CD4-positive, alpha-beta T cell treated with Interferon alpha-2 for 1 hour (primary cell): ENCODE measurements around the gene LINC01488.

Experiments used
- DNase-seq, 2 donors: peaks; one replicate each; pipeline ENCODE4 v3.0.0-alpha.2; 2020 to 2022

LINC01488 gene

DNA sequence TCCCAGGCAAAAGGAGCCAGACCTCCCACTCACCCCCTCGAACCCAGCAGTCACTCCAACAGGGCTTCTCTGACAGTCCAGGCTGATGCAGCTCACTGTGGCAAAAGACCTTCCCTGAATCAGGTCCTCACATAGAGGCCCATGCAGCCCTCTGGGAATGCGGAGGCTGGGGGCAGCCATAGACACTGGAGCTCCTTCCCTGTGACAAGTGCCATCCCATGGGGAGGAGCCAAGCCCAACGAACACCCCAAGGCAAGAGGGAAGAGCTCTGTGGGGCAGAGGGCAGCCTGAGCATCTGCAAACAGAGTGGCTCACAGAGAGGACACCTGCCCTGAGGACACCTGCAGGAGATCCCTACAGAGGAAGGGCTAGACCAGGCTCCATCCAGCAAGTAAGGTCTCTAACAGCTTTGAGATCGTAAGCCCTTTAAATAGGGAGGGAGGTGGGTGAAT is at the start of gene LINC01488:
Gene LINC01488 (plus strand): TSS at position 271 of the 452 bp plus-strand sequence.
- DNase-seq: no peak

DNA sequence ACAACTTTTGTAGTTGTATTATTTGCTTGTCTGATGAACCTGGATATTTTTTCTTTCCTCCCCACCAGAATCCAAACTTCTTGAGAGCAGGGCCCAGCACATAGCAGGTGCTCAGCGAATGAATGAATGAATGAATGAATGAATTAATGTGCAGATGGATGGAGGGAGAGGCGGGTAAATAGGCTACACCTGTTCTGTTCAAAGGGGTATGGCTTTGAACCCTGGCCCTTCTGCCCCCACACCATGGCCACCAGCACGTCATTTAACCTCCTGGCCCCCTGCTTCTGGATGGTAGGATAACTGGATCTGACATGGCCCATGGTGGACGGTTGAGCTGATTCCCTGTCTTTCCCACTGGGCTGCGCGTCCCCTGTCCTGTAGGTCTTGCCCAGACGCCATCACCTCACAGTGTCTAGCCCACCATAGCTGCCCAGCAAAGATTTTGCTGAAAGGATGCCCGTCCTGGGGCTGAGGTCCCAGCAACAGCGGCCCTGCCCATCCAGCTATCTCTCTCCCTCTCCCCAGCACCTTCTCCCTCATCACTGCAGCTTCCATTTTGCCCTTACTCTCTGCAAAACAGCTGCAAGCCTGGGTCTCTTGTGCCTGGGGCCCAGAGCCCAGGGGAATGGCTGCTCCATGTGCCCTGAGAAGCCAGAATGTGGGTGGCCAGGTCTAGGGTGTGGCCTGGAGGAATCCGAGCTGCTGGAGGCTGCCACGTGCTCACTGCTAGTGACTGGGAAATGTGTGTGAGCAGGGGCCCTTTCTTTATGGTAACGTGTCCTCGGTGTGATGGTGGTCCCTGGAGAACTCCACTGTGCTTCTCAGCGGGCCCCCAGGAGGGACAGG is 49.3 kb upstream of the LINC01488 start:
- DNase-seq: no peak

DNA sequence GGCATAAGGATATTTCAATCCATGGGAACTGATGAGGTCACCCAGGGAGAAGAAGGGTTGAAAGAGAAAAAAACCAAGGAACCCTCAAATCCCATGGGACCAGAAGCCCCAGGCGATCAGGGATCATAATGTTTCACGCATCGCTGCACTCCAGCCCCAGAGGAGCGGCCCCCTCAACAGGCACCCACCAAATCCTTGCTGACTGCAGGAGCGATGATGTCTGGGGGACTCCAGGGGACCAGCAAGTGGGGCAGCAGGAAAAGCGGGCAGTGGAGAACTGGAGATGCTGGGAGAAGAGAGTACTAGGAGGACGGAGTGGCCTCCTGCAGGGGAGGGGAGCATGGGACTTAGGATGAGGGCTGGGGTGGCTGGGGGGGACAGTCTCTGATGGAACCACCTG is 47.7 kb upstream of the LINC01488 start:
- no peak for DNase-seq

DNA sequence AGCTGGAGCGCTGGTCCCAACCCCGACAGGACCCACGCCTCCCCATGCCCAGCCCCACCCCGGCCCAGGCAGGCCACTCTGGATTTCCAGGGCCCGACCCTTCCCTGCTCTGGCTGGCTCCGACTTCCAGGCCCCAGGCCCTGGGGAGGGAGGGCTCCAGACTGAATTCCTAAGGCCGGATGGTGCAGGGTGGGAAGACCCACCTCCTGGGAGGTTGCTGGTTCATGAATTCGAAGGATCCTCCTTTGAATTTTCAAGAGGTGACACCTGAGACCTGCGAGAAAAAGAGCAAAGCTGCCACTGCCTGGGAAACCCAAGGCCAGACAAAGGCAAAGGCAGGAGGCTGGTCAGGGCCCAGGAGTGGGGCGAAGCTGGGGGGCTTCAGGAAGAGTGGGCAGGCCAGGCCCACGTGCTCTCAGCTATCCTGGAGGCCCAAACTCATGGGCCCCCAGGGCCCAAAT is 47.0 kb upstream of the LINC01488 start:
- no peak for DNase-seq

DNA sequence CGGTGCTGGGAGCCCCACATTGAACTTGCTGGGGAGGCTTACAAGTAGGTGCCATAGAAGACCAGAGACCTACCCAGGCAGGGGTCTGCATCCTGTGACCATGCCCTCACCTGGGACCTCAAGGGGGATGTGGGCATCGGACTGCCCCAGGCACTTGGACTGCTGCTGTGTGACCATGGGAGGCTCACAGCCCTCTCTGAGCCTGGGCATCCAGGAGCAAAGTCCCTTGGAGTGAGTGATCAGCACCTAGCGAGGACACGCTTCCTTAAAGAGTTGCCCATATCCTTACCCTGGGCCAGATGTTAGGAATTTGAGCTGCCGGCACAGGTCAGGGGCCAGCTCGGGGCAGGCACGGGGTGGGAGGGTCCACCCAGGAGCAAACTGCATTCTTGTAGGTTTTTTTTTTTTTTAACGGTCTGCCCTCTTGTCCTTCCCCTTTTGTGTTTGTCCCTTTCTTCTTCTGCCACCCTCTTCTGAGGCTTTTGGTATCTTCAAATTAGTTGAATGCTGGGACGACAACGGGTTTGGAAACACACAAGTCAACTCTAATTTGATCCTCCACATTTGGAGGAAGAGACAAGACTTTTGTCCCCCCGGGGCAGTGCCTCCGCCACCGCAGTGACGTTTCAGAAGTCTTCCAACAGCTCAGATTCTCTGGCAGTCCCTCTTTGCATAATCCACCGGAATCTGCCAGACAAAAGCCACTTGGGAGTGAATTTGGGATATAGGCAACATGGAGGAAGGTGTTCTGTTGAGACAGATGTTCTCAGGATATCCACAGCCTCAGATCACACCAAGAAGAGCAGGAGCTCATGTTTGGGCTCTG is 46.1 kb upstream of the LINC01488 start:
- no peak for DNase-seq

DNA sequence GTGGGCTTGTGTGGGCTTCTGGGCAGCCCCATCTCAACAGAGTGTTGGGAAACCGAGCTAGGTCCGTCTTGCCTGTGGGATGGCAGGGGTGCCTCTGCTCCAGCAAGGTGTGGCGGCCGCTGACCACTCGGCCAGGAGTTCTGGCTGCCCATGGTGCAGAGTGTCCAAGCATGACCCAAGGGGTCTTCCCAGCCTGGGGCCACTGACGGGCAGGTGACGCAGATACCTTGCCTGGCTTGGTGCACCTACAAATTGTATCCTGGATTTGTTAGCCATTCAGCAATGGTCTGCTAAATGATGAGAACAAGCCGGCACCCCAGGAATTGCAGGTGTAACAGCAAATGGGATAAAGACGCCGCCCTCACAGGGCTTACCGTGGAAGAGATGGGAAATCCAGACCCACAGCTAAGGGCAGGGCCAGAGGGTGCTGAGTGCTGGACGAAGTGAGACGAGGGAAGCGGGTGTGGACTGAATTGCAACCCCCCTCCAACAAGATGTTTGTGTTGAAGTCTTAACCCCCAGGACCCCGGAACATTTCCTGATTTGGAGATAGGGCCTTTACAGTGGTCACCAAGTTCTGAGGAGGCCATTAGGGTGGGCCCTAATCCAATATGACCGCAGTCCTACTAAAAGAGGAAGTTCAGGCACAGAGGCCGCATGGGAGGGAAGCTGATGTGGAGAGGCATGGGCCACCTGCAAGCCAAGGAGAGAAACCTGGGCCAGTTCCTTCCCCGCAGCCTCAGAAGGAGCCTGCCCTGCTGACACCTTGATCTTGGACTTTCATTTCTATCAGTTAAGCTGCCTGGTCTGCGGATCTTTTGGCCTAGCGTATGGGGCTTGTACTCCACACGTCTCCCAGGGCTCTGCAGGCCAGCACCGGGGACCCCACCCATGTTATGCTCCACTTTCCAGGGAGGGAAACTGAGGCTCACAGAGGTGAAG is 45.2 kb upstream of the LINC01488 start:
- no peak for DNase-seq

DNA sequence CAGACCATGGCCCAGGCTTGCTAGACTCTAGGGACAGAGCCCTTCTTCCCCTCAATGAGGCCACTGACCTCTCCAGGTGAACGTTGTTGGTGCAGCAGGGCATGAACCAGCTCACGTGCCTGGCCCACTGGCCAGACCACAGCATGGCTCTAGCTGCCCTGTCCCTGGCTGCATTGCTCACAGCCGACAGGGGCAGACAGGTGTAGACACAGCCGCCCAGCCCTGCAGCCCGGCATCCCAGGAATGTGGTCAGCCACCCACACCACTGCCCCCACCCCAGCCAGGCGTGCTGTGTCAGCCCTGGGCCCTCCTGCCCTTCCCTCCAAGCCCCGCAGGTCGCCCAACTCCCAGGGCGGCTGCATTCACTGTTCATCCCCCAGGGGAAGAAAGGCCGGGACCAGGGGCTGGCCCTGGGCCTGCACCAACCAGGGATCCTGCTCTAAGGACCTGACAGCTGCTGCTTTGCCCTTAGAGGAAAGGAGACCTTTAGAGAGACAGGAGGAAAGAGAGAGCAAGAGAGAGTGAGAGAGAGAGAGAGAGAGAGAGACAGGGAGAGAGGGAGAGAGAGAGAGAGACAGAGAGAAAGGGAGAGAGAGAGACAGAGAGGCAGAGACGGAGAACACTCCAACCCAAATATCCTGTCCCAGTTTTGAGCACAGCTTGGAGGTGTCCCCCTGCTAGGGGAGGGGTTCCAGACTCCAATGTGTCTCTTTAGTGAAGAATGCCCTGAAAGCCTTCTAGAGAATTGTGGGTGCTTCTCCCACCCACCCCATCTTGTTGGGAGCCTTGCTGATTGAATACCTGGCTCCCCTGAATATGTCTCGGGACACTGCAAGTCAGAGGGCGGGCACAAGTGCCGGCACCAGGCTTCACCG is 44.2 kb upstream of the LINC01488 start:
- no peak for DNase-seq

DNA sequence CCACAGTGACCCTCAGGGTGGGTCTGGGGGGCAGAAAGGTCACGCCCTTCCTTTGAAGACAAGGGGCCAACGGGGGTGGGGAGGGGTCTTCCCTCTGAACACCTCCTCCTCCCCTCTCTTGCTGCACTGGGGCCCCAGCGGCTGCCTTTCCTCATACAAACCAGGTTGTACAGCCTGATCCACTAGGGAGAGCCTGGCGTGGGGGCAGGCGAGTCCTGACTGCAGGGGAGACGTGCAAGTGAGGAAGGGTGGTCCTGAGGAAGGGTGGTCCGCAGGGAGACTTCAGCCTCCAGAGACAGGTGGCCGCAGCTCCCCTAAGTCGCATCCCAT is 43.6 kb upstream of the LINC01488 start:
- DNase-seq: no peak

DNA sequence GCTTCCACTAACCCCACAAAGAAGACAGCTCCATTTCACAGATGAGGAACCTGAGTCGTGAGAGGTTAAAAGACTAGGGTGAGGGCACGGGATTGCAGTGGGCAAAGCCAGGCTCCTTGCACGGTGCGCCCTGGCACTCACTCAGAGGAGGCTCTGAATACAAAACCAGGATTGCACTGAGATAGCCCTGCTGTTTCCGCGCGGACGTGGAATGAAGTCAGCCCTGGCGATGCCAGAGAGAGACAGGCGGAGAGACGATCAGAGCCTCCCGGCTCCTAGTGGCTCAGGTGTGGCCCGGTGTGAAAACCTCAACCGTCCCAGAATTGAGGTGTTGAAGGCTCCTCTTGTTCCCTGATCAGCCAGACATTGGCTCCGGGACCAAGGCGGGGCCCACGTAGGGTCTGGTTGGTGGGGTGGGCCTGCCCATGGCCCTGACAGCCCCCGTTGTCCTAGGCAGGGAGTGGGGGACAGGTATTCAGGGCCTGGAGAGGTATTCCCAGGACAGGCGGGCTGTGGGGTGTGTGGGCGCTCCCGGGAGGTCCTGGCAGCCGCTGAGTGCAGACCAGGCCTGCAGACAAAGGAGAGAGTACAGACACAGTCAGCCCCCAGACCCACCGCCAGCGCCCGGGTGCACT is 43.1 kb upstream of the LINC01488 start:
- DNase-seq: no peak

DNA sequence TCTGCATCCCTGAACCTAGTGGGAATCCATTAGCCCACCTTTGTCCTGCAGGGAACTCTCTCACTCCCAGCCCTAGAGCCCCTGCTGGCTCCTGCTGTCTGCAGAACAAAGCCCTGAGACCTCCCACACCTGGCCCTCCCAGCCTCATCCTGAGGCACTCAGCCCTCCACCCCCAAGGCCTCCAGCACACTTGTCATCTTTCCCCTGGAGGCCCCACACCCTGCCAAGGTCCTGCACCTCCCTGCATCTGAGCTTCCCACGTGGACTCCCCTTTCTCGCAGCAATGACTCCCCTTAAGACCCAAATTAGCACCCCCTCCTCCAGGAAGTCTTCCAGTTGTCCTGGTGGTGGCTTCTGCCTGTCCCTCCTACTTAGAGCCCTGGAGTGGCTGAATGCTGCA is 42.3 kb upstream of the LINC01488 start:
- DNase-seq: no peak

DNA sequence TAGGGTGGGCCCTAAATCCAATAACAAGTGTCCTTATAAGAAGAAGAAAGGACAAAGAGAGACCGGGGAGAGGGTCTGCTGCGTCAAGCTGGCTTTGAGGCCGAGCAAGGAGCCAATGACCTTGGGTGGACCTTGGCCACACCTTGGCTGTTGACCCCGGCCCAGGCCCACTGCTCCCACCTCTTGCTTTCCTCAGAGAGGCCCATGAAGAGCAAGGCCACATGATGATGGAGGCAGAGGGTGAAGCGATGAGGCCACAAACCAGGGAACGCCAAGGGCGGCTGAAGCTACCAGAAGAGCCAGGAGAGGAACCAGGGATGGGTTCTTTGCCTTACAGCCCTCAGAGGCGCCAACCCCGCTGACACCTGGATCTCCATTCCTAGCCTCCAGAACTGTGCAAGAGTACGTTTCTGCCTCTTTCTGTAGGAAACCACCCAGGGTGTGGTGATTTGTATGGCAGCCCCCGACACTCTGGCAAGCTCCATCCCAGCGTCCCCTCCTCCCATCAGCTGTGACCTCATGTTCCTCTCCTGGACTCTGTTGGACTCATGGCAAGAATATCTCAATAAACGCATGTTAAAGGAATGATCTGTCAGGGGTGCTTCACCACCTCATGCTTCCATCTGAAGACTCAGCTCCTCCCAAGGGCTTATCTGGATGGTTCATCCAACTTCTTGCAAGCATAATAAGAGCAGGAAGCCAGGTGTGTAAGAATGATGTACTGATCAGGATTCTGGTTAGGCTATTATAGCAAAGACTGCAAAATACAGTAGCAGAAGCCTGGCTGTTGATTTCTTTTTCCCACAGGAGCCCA is 41.6 kb upstream of the LINC01488 start:
- no peak for DNase-seq

DNA sequence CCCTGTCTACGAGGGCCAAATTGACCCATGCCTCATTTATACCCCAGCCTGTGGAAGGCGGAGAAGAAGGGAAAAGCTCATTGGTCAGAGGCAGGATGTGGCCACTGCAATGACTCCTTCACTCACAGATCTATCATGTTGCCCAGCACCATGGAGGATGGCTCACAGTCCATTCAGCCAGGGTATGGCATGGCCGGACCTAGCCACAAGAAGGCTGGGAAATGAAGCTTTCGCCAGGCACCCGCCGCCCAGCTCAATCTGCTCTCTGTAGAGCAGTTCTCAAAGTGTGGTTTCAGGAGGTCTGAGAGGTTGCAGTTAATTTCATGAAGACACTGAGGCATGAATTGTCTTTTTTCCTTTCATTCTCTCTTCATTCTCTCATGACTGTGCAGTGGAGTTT is 40.6 kb upstream of the LINC01488 start:
- DNase-seq: no peak

DNA sequence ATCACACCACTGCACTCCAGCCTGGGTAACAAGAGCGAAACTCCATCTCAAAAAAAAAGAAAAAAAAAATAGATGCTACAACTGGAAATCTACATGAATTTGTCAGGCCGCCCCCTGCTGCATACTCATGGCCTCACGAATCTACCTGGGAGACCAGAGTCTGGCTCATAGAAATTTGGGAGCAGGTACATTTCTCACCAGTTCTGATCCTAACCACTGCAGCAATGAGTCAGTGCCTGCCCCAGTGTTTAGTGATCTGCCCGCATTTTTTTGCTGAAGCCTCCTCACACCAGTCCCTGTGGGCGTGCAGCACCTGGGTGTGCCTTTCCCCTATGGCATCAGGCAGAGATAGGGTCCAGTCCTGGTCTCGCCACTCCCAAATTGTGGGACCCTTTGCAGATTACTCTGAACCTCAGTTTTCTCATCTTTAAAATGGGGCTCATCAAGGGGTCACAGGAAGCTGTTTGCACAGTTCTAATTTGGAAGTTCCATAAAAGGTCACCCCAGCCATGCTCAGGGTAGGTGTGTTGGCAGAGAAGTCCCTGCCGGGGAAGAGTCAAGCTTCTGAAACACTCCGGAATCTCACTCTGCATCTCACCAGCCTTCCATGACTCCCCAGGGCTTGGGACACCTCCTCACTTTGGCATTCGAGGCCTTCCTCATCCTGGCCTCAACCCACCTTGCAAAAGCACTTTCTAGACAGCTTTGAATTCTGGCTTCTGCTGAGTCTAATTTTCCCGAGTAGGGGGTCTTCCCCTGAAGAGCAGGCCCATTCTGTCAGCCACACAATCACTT is 39.3 kb upstream of the LINC01488 start:
- no peak for DNase-seq

DNA sequence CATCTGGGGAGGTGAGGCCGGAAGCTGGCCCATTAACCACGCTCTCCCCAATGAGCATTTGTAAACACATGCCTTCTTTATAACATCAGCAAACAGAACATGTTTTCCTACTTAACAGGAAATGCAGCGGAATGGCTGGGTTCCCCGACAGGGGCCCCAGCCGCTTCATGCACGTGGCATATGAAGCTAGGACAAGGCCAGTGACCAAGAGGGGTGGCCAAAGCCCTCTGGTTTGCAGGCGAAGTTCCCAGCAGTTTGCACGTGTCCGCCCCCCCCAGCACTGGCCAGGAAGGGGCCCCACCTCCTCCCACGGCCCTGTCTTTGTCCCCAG is 38.7 kb upstream of the LINC01488 start:
- no peak for DNase-seq

DNA sequence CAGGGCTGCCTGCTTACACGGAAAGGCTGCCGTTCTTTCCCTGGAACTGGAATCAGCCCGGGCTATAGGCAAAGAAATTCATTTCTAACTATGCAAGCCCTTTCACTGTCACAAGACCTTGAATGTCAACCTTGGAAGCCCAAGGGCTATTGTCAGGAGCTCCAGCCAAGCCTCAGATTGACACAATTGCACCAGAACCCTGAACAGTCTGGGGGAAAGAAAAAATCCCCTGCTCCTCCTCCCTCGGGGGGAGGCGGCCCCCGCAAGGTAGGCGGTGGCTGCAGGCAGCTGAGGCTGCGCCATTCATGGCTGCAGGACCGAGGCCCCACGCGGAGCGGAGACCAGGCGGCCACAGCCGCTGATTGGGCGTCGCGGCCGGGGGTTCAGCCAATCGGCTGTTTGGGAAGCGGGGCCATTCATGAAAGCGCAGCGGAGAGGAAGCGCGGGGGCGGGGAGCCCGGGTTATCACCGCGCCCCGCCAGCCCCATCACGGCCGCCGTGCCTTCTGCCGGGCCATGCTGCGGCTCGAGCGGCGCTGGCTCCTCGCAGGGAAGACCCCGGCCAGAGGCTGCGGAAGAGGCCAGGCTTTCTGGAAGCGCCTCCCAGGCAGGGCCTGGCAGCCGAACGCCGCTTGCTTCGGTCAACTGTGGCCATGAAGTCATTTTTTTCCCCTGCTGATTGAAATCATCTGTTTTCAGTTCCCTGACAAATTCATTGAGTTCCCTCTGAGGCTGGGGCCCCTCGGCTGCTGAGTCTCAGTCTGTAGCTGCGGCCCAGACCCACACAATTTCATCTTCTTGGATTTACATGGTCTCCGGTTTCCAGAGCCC is 38.1 kb upstream of the LINC01488 start:
- peak; percentile 73 to 76 for DNase-seq

DNA sequence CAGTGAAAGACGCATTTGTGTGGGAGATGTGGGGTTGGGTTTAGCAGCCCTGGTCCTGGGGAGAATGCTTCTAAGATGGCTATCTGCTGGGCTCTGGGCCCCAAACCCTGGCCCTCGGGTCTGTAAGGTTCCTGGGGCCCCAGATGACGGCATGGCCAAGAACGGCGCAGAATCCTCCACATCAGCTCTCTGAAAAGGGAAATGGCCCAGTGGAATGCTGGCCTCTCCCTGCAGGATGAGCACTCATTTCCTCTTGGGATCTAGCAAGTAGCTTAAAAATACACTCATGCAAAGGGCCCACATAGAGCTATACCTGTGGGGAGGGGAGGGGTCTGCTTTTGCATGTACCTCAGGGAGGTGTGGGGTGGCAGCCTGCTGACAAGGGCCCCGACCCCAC is 37.5 kb upstream of the LINC01488 start:
- DNase-seq: no peak

DNA sequence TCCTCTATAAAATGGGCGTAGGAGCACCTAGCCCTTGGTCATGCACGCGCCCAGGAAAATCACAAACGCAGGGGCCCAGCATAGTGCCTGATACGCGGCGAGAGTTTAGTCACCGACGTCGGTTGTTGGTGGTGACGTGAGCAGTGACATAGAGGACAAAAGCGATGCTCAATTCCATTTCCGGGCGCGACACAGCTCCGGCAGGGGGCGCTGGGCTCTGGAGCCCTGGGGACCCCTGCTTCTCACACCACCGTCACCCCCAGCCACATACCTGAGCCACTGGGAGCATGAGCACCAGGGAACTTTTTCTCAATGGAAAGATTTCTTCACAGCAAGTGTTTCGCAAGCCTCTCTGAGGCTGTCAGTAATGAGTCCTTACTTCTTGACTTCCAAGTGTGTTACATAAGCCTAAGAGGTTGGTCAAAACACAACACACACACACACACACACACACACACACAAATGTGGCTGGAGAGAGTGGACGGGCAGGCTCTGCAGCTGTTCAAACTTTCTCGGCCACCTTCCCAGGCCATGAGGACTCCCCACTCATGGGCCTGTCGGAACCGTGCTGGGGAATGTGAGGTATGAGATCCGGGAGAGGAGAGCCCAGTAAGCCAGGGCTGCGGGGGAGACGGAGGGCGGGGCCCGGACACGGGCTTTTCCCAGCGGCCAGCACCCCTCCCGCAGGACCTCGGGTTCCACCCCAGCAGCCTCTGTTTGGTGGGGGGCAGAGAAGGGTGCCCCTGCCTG is 36.9 kb upstream of the LINC01488 start:
- DNase-seq: no peak

DNA sequence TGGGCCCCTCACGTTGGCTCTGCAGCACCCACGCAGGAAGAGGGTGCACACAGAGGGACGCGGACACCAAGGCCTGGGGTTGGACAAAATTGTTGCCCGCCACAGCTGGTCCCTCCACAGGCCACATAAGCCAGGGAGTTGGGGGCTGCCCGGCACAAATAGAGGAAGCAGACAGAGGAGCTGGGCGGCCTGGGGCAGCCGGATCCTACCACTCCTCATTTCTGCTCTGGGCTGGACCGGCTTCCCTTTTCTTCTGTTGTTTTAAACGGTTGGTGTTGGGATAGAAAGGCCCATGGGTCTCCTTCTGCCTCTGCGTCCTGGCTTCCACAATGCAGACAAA is 36.4 kb upstream of the LINC01488 start:
- no peak for DNase-seq
